ENCODE measurements around the gene DNAI4.

Gene DNAI4

DNA sequence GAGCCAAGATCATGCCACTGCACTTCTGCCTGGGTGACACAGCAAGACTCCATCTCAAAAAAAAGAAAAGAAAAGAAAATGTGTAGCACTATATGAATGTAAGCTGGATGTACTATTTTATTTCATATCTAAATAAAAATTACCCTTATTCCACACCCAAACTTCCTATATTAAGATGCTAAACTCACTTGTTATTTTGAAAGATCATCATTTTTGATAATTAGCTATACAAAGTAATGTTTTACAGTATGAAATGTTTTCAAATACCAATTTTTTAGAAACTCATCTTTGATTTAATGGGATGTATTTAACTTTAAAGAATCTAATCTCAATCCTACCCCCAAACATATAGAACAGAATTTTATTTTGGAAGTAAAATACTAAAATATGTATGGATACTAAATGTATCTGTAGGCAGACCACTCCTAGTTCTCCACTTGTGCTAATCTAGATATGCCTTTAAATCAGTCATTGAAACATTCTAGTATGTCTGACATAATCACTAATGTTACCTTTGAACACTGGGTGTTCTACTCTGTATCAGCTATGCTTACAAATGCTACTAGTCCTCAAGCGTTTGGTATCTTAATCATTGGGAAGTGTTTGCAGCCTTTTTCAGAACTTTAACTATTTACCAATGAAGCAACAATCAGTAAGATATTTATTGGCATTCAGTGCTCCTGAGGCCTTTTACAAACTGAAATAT, 13.0 kb upstream of the DNAI4 start:
- in situ Hi-C loops (cut with MboI; ENCODE audit: low pct_unique_long_range_greater_than_20kb, low sequenced_read_pairs, unreplicated experiment) = no loop called here
- TF ChIP-seq, protein P1, sequence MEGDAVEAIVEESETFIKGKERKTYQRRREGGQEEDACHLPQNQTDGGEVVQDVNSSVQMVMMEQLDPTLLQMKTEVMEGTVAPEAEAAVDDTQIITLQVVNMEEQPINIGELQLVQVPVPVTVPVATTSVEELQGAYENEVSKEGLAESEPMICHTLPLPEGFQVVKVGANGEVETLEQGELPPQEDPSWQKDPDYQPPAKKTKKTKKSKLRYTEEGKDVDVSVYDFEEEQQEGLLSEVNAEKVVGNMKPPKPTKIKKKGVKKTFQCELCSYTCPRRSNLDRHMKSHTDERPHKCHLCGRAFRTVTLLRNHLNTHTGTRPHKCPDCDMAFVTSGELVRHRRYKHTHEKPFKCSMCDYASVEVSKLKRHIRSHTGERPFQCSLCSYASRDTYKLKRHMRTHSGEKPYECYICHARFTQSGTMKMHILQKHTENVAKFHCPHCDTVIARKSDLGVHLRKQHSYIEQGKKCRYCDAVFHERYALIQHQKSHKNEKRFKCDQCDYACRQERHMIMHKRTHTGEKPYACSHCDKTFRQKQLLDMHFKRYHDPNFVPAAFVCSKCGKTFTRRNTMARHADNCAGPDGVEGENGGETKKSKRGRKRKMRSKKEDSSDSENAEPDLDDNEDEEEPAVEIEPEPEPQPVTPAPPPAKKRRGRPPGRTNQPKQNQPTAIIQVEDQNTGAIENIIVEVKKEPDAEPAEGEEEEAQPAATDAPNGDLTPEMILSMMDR (IDR thresholded peaks at IDR 0.05; ENCODE audit: extremely low read depth, insufficient read depth, missing control alignments) = no peak
- no peak for DNase-seq (ENCODE audit: low spot score)

DNA sequence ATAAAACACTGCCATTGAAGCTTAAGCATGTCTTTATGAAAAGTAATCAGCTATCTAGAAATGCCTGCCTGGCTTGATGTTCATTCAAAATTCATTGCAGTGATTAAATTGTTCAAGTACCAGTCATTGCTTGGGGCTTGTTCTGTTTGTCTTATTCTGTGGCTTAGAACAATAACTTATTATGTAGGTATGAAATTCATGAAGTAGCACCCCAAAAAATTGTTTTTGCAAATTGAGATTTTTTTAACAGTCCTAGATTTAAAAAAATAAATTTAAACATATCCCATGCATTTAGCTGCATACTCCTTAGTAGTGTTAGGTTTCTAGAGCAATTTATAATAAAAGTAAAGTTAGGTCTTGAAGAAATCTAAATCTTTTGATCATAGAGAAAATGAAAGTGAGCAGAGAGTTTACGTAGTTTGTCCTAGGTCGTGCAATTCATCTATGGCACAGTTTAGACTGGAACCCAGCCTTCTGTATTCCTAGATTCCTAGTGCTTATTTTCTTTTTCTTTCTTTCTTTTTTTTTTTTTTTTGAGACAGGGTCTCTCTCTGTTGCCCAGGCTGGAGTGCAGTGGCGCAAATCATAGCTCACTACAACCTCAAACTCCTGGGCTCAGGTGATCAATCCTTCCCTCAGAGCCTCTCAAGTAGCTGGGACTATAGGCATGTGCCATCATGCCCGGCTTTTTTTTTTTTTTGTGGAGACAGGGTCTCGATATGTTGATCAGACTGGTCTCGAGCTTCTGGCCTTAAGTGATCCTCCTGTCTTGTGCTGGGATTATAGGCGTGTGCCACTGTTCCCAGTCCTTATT, 9.4 kb upstream of the DNAI4 start:
- TF ChIP-seq, protein P1 (IDR thresholded peaks at IDR 0.05; ENCODE audit: extremely low read depth, insufficient read depth, missing control alignments) = no peak
- no peak for DNase-seq (ENCODE audit: low spot score)
- in situ Hi-C loops (cut with MboI; ENCODE audit: low pct_unique_long_range_greater_than_20kb, low sequenced_read_pairs, unreplicated experiment) = no loop called here

DNA sequence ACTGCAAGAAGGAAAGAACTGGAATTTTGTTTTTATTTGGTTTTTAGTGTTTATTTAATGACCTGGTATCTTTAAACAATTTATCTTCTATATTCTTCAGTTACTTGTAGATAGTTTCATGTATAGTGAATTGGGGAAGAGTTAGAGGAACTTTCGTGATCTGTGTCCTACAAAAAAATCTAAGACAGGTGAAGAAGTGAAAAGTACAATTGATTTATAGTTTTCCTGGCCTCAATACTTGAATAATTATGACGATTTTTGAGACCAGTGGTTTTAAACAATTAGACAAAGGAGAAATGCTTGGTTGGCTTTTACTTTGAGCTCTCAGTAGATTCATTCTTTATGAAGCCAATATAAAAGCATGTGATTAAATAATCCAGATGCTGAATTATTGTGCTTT, 7.6 kb upstream of the DNAI4 start:
- in situ Hi-C loops (cut with MboI; ENCODE audit: low pct_unique_long_range_greater_than_20kb, low sequenced_read_pairs, unreplicated experiment) = no loop called here
- no peak for DNase-seq (ENCODE audit: low spot score)
- TF ChIP-seq, protein P1 (IDR thresholded peaks at IDR 0.05; ENCODE audit: extremely low read depth, insufficient read depth, missing control alignments) = no peak

DNA sequence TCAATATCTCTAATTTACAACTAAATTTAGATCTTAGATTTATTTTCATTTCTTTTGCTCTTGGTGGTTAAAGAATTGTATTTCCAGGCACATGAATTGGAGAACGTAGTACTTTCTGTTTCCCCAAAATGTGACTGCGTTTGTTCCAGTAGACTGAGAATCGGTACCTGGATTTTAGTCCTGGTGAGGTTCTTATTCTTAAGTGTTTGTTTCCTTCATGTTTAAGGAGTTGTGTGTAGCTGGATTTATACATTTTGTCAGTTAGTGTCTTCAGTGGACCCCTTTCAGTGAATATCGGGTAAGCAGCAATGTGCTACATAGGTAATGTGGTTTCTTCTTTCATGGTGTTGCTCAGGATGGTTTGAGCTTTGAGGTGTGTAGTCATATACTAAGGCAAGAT, 6.9 kb upstream of the DNAI4 start:
- DNase-seq (ENCODE audit: low spot score) = no peak
- in situ Hi-C loops (cut with MboI; ENCODE audit: low pct_unique_long_range_greater_than_20kb, low sequenced_read_pairs, unreplicated experiment) = no loop called here
- TF ChIP-seq, protein P1 (IDR thresholded peaks at IDR 0.05; ENCODE audit: extremely low read depth, insufficient read depth, missing control alignments) = no peak

DNA sequence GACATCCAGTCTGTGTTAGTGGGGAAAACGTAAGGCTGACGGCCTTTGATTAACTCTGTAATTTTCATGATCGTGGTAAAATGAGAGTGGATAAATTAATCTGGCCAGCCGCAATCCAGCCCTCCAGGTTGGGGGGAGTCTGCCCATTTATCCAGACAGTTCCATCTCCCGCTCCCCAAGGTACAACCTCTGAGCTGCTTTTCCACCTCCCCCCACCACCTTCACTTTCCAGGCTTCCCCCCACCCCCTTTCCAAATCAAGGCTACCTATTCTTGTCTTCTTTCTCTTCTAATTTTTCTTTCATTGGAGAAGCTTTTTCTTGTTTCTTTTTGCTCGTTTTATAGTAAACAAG, 6.1 kb upstream of the DNAI4 start:
- no peak for DNase-seq (ENCODE audit: low spot score)
- TF ChIP-seq, protein P1 (IDR thresholded peaks at IDR 0.05; ENCODE audit: extremely low read depth, insufficient read depth, missing control alignments) = no peak
- in situ Hi-C loops (cut with MboI; ENCODE audit: low pct_unique_long_range_greater_than_20kb, low sequenced_read_pairs, unreplicated experiment) = no loop called here

DNA sequence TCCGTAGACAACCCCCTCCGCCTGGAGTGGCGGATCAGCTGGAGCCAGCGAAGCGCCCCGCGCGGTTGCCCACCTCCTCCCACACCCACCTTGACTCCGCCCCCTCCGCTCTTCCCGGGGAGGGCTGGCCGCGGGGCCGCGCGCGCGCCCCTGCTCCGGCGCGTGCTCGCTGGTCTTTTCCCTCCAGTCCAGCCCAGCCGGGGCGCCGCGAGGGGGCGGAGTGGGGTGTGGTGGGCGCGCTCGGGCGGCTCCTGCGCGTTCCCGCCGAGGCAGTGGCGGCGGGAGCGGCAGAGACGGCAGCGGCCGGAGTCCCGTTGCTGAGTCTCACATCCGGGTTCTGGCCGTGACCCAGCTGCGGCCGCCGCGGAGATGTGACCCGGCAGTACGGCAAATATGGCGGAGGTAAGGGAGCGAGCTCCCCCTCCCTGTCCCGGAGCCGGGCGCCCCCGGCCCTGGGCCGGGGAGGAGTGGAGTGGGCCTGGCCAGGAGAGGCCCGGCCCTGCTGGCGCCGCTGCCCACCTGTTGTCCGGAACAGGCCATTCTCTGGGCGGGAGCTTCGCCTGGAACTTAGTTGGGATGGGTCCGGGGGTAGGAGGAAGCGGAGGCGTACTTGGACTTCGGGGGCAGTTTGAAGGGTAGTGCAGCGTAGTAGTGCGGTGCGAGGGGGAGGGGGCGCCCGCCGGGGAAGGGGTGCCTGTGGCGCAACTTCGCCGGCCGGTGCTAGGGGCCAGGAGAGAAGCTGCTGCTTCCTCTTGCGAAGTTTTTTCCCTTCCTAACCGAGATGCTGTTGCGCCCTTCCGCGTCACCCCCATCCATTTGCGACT, 5.6 kb upstream of the DNAI4 start:
- DNase-seq (ENCODE audit: low spot score) = peak; percentile 89
- in situ Hi-C loops (cut with MboI; ENCODE audit: low pct_unique_long_range_greater_than_20kb, low sequenced_read_pairs, unreplicated experiment) = no loop called here
- TF ChIP-seq, protein P1 (IDR thresholded peaks at IDR 0.05; ENCODE audit: extremely low read depth, insufficient read depth, missing control alignments) = peak; percentile 19

All from GM13977 (cell line).